ENCODE data around the gene CDKAL1.

The CDKAL1 gene

DNA sequence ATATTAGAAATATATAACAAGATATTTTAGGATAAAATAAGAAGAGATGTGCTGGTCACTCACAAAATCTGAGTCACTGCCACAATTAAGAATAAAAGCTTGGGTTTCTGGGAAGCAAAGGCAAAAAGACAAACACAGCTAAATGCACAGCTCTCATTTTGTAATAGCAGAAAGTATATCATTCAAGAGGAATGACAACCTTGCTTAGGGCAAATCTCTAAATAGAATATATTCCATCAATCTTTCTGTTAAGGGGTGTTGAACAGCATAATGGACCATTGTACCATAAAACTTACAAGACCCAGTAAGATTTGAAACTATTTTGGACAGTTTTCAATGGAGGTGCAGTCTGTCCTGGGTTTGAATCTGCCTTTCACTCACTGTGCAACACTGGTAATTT, 594.3 kb downstream of the CDKAL1 start:
- no peak for DNase-seq

DNA sequence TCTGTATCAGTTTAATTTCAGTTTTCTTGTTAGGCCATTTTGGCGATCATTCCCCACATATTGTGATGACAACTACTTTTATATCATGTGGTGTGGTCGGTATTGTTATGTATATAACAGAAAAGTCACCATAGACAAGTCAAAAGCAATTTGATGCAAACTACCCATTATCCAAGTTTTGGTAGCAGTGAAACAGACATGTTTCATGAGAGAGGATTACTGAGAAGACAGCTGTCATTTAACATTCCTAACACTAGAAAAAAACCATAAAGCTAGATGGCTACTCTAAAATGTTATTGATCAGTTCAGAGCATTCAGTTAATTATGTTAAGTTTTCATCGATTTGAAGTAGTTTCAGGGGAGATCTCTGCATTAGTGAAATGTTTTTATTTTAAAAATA, 597.1 kb downstream of the CDKAL1 start:
- DNase-seq: no peak

DNA sequence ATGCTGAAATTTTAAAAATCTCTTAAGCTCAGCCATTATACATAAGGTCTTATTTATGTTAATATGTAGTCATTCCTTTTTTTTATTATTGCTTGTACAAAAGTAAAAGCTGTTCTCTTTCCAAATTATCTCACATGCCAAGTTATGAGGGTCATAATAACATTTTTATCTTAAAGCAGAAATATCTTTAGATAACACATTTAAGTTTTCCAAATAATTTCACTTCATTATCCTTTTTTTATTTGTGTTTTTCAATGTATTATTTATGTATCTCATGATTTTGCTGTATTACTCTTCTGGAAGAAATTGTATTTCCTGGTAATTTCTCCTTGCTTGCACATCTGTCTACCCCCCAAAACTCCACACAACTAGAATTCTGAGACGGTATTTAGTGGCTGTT, 598.2 kb downstream of the CDKAL1 start:
- DNase-seq: no peak

DNA sequence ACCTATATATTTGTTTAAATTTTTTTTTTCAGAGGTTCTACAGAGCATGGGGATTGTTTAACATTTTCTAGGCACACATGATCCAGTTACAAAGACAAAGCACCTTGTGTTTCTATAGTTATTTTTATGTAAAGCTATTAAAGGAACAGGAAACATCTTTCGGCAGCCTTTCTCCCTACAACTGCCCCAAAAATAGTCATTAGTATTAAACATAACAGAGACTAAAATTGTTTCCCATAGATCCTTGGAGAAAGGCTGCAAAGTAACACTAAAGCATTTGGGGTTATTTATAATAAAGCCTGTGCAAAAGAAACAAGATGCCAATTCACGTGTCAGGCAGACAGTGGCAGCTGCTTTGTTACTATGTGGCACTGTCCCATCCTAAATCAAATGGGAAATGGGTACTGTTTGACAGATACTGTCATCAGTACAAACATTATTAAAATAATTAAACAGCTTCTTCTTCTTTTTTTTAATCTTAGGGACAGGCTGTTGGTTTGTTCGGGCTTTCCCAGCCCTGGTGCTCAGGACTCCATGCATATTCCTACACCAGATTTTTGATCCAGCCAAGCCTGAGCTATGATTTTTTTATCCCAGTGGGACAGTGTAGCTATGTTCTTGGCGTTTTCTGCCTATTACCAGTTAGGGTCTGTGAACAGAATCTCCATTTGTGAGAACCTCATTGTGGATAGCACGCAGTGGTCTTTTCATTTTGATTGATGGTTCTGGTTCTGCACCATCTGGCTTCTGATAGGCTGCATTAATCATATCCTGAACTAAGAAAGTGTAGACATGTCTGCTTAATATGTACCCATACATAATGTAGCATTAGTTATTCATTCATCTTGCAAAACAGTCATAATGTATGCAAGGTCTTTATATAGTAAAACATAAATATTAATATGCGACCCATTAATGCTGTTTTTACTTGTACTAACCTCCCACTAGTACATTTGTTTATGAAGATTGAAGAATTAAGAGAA, 598.9 kb downstream of the CDKAL1 start:
- DNase-seq: no peak

DNA sequence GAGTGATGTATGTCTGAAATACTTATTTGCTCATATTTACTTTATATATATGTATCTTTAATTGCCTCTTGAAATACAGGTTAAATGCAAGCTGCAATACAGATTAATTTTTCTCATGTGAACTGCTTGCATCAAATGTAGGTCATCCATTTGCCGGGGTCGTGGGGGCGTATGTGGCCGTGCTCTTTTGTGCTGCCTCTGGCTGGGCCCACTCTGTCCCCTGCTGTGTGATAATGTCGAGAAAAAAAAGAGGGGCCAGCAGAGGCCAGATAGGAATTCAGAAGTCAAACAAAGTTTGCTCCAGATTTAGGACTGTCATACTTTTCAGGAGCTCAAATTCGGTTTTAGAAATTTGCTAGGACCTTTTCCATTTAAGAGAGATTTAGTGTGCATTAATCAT, 599.6 kb downstream of the CDKAL1 start:
- DNase-seq: no peak

DNA sequence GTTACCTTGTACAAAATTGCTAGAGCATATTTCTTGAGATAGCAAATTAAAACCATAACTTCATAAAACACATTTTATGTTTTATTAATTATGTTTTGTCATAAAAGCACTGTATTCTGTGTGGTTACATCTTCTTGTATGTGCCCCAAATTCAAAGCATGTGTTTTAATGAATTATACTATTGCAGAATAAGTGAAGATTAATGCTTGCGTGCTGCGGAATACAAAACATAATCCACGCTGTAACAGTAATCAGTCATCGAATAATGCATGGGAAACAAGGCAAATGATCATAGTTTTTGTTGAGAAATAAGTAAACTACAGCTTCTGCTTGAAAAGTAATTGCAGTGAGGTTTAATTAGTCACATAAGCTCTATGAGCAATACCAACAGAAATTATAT, 600.1 kb downstream of the CDKAL1 start:
- DNase-seq: no peak

DNA sequence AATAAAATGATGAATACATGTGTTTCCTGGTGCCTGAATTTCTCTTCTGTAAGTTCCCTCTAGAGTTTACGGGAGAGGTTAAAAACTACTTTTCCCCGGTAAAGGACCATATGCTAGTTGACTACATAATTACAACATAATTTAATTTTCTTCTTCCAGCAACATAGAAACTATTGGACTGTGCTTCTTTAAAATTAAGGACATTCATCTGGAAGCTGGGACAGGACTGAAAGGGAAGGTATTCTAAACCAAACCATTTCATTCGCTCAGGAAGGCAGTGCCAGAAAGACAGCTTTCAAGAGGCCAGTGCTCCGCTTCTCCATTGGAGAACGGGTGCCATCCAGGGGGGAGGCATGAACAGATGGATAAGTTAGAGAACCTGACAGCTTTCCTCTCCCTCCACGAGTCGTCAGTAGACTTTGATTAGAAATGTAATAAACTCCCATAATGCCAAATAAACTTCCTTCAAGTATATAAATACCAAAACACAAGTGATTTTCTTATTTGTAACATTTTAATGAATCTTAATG, 601.3 kb downstream of the CDKAL1 start:
- DNase-seq: no peak

DNA sequence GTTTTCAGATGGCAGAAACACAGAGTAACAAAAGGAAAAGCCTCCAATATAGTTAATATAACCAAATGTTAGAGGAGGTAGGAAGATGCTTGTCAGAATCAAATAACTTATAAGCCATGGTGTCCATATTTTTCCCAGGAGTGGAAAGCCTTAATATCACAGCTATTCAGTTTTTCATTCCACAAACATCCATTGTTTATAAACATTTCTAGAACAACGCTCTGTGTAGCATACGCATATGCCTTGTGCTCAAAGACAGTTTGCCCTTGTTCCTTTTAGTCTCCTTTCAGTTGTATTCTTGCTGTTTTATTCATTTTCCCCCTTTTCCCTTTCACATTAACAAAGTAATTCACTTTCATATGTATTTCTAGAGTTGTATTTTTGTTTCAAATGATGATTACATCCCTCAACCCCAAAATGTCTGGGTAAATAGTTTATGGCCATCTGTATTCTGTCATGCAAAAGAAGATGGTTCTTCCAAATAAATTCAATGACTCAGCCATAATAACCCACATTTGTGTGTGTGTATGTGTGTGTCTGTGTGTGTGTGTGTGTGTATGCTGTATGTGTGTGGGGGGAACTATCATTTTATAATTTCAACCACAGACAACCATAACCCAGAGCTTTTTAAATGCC, 603.6 kb downstream of the CDKAL1 start:
- DNase-seq: no peak

DNA sequence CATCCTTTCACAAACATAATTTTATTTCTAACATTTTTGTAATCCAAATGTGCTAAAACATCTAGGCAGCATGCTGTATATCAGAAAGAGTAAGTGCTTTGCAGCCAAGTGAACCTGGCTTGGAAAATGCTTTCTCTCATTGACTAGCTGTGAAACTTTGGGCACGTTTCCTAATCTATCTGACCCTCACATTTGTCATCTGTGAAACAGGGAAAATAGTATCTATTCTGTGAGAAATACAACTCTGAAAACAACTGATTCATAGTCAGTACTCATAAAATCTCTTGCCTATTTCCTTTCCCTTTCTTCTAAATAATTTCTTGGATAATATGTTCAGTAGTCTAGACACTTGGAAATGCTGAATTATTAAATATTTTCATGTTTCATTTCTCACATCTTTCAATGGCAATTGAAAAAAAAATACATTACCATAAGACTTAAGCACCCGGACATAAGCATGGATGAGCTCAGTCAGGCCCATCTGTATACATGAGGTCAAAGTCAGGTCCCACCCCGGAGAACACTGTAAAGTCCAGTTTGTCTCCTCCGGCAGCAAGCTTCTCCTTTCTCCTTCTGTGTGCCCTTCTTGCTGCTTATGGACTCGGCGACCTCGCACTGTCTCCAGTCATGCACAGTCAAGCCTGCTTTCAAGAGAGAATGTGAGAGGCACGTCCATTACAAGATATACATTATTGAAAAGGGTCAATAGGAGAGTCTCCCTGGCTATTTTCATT, 604.2 kb downstream of the CDKAL1 start:
- DNase-seq: no peak

DNA sequence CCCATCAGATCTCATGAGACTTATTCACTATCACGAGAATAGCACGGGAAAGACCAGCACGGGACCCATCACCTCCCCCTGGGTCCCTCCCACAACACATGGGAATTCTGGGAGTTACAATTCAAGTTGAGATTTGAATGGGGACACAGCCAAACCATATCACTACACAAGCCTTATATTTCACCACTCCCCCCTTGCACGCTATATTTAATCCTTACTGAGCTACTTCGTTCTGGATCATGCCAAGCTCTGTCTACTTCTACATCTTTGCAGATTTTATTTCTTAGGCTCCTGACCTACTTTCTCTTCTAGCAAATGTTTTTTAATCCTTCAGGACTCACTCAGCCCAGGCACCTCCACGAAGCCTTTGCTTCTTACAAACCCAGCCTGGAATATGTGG, 606.7 kb downstream of the CDKAL1 start:
- no peak for DNase-seq

DNA sequence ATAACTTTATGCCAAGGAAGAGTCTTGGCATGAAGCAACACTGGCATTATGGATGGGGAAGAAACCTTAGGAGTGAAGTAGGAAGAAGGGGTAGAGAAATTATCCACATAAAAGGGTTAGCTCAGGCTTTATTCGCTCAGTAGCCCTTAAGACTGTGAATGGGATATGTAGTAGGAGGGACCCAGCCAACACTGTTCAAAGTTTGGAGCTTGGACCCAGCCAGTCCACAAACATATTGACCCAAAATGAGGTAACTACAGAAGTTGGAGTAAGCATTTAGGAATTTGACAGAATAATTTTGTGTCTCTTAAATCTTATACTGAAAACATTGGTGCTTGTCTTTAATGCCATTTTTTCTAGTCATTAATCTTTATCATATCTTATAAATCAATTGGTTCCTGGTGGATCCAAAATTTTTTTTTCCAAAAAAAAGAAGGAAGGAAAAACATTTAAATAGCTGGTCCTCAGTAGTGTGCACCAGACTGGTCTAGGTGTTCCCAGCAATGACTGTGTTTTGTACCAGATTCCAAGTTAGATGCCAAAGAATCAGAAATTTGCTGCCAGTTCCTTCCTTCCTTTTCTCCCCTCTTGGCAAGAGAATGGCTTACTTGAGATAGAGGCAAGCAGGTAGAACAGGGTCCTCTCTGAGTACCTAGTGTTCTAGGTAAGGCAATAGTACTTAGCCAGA, 607.5 kb downstream of the CDKAL1 start:
- DNase-seq: no peak

DNA sequence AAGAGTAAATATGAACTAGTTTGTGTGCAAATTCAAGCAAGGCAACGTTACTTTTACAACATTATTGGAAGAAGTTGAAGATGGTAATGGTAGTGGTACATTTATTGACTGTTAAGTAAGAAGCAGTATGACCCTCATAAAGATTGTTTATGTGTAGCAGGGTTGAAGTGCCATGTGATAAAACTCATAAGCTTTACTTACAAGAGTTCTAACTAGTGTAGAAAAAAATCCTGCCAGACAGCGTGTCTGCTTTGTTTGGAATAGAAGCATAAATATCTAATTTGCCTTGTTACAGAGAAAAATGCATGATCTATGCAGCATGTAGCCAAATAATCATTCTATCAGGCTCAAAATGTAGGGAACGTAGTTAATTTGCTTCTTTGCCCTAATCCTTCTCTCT, 608.5 kb downstream of the CDKAL1 start:
- no peak for DNase-seq

DNA sequence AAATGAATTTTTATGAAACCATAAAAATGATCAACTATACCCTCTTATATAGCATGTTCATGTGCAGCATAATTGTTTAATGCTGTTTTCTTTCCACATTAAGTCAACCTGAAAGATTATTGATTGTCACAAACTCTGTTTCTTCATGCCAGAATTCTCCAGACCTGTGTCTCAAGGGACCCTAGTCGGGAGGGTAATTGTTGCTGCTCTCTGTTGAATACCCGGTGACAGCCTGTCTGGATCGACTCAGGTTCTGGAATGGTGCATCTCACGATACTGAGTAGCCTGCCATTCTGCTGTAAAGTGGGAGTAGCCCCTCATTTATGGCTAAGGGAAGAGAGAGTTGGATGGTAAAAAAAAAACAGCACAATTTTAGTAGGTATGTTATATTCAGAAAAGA, 609.4 kb downstream of the CDKAL1 start:
- DNase-seq: no peak

DNA sequence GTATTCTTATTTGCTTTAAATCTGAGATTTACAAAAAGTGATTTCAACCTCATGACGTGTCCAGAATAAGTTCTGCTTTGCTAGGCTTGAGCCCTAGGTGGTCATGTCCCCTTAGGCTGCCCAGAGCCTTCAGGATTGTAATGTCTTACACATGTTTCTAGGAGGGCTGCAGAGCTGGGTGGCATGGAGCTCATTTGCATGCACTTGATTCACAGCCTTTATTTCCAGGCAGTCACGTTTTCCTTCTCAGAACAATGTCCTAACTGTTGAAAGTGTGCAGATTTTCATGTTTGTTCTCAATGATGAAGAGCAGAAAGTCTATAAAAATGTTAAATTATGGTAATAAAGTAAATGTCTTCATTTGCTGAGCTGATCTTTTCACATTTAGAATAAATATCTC, 610.7 kb downstream of the CDKAL1 start:
- DNase-seq: no peak

DNA sequence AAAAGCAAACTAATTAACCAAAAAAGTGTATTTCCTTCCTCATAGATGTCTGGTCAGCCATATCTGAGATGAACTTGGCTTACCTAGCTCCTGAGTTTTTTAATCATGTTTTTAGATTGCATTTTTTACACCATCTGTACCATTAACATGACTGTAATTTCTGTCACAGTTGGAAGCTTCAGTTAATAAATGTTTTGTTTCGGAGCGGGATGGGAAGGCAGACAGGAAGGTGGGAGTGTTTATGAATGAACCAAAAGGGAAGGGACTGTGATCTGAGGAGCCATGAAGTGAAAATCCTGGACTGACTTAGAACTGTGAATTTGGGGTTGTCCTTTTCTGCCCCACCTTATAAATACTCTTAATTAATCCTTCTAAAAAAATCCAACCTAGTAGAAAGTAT, 613.7 kb downstream of the CDKAL1 start:
- DNase-seq: no peak

DNA sequence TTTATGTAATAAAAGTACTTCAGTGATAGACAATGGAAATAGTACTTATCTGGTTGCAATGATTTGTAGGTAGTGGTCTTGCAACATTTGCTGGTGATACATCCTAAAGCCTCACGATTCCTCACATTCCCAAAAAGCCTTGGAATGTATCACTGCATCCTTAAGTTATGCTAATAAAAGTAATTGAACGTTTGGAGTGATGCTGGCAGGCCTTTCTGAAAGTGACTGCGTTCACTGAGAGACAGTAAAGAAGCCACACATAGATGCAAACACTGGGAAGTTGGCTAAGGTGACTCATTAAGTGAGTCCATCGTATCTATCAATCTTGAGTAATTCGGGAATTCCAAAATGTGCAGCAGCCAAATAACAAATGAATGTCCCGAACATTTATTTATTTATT, 615.2 kb downstream of the CDKAL1 start:
- no peak for DNase-seq

DNA sequence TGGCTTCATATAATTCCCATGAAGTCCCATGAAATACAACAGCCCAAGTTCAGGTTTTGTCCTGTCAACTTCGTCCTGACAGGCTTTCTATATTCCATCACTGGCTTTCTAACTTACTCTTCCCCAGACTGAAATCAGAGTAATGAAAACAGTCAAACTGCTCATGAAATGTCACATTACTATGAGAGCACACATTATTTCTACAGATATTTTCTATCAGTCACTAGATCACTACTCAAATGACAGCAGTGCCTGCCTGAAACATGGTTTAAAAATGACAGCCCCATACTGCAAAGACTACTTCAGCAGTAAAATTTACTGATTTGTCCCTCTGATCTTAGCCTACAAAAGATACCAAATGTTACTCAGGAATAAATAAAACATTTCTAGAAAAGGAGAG, 616.4 kb downstream of the CDKAL1 start:
- DNase-seq: no peak

DNA sequence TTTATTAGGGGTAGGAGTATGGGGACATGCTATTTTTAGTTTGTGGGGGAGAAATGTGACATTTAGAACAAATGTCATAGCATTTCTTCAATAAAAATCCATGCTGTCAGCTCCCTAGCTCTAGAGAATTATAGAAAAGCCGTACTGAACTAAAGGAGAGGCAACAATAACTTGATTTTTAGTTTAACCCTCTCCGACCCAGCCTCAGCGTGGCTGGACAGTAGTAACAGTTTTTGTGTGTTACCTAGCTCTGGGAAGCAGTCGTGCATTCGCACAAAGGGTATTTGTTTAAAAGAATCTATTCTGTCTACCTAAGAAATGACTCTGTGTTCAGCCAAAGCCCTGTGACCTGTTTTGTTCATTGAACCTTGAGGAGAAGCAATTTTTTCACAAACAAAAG, 616.9 kb downstream of the CDKAL1 start:
- DNase-seq: no peak

DNA sequence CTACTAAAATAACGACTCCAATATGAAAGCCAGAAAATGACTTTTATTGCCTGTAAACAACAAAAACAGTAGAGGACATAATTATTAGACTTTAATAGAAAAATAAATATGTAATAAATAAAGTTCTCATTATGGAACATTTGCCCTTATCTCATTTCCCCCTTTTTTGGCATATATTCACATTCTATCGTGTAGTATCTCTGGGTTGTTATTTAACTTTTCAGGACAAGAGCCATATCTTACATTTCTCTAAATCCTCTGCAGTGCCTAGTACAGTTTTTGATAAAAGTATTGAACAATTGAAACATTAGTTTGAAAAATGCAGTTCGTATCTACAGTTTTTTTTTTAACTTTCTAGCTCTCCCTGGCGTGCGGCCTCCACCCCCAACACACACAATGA, 617.3 kb downstream of the CDKAL1 start:
- DNase-seq: no peak

DNA sequence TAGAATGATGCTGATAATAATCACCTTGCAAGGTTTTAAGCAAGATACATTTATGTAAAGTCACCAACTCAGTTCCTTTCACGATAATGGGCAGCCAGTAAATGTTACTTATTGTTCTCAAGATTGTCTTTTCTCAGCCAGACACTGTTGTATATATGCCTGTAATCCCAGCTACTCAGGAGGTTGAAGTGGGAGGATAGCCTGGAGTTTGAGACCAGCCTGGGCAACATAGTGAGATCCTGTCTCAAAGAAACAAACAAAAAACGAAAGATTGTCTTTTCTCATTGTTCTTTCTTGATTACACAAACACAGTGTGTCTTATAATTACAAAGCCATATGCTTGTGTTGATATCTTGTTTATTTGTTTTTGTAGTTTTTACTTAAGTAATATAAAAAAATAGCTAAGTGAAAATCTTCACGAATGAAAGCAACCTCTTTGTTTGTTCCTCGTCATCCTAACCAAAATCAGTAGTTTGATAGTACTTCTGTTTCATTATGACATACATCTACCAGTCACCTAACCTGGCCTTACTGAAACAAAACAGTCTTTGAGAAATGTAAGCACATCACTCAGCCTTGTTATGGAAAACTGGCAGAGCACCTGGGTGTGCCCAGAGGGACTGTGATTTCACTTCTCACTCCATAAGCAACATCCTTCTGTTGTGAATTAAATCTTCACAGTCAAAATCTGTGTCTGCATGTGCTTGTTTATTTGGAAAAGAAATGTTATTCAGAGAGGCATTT, 623.1 kb downstream of the CDKAL1 start:
- no peak for DNase-seq

DNA sequence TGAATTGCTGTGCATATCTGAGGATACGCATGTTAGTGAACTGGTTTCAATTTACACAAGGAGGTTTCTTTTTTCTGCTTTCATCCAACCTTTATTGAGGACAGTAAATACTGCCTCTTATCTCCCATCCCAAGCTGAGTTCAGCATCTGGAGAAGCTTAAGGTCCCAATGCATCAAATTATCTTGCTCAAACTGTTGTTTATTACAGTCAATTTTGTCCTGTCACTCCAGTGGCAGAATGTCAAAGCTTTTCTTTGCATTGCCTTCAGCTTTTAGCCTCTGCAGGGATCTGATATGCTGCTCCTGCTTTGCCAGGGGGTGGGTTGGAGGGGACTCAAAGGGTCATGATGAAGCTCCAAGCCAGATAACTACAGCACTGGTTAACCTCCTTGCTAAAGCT, 623.9 kb downstream of the CDKAL1 start:
- no peak for DNase-seq

DNA sequence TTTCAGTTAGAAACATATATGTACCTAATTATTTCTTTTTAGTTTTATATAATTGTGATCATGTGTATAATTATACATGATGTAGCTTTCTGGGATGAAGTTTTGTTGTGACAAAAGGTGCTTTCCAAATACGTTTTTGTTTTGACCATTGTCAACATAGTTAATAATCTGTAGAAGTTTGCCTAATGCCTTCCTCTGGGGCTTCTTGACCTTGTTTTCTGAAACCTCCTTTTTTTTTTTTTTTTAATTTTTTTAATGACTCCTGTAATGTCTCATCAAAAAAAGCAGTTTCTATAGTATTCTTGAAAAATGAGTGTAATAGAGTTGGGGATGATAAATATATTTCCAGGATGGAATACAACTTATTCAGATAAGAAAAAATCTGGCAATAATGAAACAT, 624.6 kb downstream of the CDKAL1 start:
- no peak for DNase-seq

All from NCI-H774 (cell line).